Measurements from ENCODE around the gene FBLIM1. TPM values are rescaled to one million over a fixed set of nuclear protein-coding genes. Genes with fewer than 3 reads are reported as not detected.
A peak's percentile ranks its signal among the peaks of the same experiment; 100 is the strongest.
"Not testable (repeated sequence)": the region's sequence is repeated elsewhere in the genome, so short reads cannot be mapped to it uniquely, and the experiment has no call there.

Gene FBLIM1
- total and polyA plus RNA-seq, 5 donors: 83.6 to 112 (median 94.7) TPM

GRCh38 chr1:15825800-15826199 lies 67.2 kb downstream of the FBLIM1 start:
- Histone ChIP-seq H3K4me3 (ENCODE audit: low read length) (no peak overlapping the region), H3K27me3 (ENCODE audit: control insufficient read depth, insufficient read depth) (no peaks in the 10 kb centered on the region), H3K9me3 (ENCODE audit: control insufficient read depth, low read length) (no peaks in the 10 kb centered on the region), H3K27ac (ENCODE audit: low read length) (no peak overlapping the region), H3K4me1 (ENCODE audit: control insufficient read depth, insufficient read depth, low read length) (no peaks in the 10 kb centered on the region)
- no peak for DNase-seq
- no peak for ATAC-seq
- intact Hi-C loops (cut with DNase I): no loop called here

- intact Hi-C loops (cut with DNase I): no loop called here
- Histone ChIP-seq H3K27me3 (ENCODE audit: control insufficient read depth, insufficient read depth) (no peaks in the 10 kb centered on the region), H3K27ac (ENCODE audit: low read length) (no peak overlapping the region), H3K9me3 (ENCODE audit: control insufficient read depth, low read length) (no peaks in the 10 kb centered on the region), H3K4me1 (ENCODE audit: control insufficient read depth, insufficient read depth, low read length) (no peaks in the 10 kb centered on the region), H3K4me3 (ENCODE audit: low read length) (no peak overlapping the region)
- DNase-seq (no peak), ATAC-seq (no peak)
- whole genome bisulfite sequencing: 86% methylated on average over 6 of the region's 6 CpGs
Measured at GRCh38 chr1:15826810-15827507, 68.4 kb downstream of the FBLIM1 start.

DNA sequence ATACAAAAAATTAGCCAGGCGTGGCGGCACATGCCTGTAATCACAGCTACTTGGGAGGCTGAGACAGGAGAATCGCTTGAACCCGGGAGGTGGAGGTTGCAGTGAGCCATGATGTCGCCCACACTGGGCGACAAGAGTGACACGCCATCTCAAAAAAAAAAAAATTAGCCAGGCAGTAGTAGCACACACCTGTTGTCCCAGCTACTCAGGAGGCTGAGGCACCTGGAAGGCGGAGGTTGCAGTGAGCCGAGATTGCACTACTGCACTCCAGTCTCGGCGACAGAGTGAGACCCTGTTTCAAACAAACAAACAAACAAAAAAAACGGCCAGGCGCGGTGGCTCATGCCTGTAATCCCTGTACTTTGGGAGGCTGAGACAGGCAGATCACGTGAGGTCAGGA lies 69.0 kb downstream of the FBLIM1 start:
- H3K27me3 ChIP-seq (ENCODE audit: control insufficient read depth, insufficient read depth); H3K27ac ChIP-seq (ENCODE audit: low read length); H3K9me3 ChIP-seq (ENCODE audit: control insufficient read depth, low read length); intact Hi-C loops (cut with DNase I); DNase-seq; H3K4me1 ChIP-seq (ENCODE audit: control insufficient read depth, insufficient read depth, low read length); ATAC-seq; H3K4me3 ChIP-seq (ENCODE audit: low read length): not testable (repeated sequence)
- 97% methylated on average over 15 of the region's 15 CpGs for WGBS

- H3K9me3 ChIP-seq (ENCODE audit: control insufficient read depth, low read length); DNase-seq; H3K4me1 ChIP-seq (ENCODE audit: control insufficient read depth, insufficient read depth, low read length); ATAC-seq; H3K27me3 ChIP-seq (ENCODE audit: control insufficient read depth, insufficient read depth); intact Hi-C loops (cut with DNase I); H3K4me3 ChIP-seq (ENCODE audit: low read length); H3K27ac ChIP-seq (ENCODE audit: low read length): not testable (repeated sequence)
- WGBS: 85% methylated on average over 14 of the region's 14 CpGs
Measured at GRCh38 chr1:15828931-15829330, 70.3 kb downstream of the FBLIM1 start.

DNA sequence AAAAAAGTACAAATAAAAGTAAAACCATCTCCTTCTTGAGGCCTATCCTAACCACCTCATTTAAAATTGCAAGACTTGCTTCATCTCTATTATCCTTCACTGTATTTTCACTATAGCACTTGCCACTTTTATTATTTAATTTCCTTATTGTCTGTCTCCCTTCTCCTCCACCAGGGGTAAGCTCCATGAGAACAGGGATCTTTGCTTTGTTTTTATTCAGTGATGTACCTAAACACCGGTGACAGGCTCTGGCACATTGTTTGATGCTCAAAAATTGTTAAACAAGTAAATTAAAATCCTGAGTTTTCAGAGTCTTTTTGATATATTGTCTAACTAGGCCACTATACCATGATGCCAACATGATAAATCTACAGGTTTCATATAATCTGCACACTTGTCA lies 71.7 kb downstream of the FBLIM1 start:
- intact Hi-C loops (cut with DNase I): loop anchor here in 1 of 4 donors (10.0 kb wide), 1 partner anchor 55 kb away; no protein-coding TSS in a partner anchor
- Histone ChIP-seq H3K4me1 (ENCODE audit: control insufficient read depth, insufficient read depth, low read length) (peaks cover 2% of the 10 kb centered on the region), H3K27ac (ENCODE audit: low read length) (no peak overlapping the region), H3K9me3 (ENCODE audit: control insufficient read depth, low read length) (no peaks in the 10 kb centered on the region), H3K27me3 (ENCODE audit: control insufficient read depth, insufficient read depth) (no peaks in the 10 kb centered on the region), H3K4me3 (ENCODE audit: low read length) (no peak overlapping the region)
- ATAC-seq (no peak), DNase-seq (no peak)
- 85% methylated on average over 1 of the region's 1 CpG for WGBS

- Histone ChIP-seq H3K27ac (ENCODE audit: low read length) (peak overlapping the region; percentile 65), H3K4me1 (ENCODE audit: control insufficient read depth, insufficient read depth, low read length) (peaks cover 2% of the 10 kb centered on the region), H3K4me3 (ENCODE audit: low read length) (peak overlapping the region; percentile 77), H3K9me3 (ENCODE audit: control insufficient read depth, low read length) (no peaks in the 10 kb centered on the region), H3K27me3 (ENCODE audit: control insufficient read depth, insufficient read depth) (no peaks in the 10 kb centered on the region)
- intact Hi-C loops (cut with DNase I): loop anchor here in 1 of 4 donors (10.0 kb wide), 1 partner anchor 52 kb away; no protein-coding TSS in a partner anchor
- 53% methylated on average over 24 of the region's 24 CpGs for WGBS
- DNase-seq: peak; percentile 70 to 78 (median 78)
- no peak for ATAC-seq
Measured at GRCh38 chr1:15833069-15833679, 74.6 kb downstream of the FBLIM1 start.

DNA sequence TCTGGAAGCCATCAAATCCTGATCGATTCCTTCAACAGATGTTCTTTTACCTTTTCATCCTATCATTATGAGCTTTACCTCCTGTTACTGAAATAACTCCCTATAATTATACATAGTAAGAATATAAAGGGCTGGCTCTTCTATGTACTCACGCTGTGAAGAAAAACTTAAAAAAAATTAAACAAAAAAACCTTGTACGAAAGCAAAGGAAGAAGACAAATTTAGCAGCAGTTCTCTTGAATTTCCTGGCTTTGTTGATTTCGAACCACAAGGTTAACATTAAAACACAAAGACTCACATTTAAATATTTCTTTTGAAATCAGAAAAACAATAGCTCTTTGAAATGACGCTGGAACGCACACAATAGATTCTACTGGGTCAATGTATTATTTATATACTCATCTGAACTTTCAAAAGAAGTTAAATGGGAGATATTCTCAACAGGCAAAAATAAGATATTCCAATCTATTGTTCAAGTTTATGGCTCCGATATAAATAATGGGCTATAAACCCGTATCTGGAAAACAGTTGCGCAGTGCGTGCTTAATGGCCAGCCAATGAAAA lies 75.3 kb downstream of the FBLIM1 start:
- DNase-seq (no peak), ATAC-seq (no peak)
- Histone ChIP-seq H3K27ac (ENCODE audit: low read length) (peak overlapping the region; percentile 97), H3K4me1 (ENCODE audit: control insufficient read depth, insufficient read depth, low read length) (peaks cover 2% of the 10 kb centered on the region), H3K9me3 (ENCODE audit: control insufficient read depth, low read length) (no peaks in the 10 kb centered on the region), H3K27me3 (ENCODE audit: control insufficient read depth, insufficient read depth) (no peaks in the 10 kb centered on the region), H3K4me3 (ENCODE audit: low read length) (peak overlapping the region; percentile 77)
- 1% methylated on average over 10 of the region's 10 CpGs for WGBS
- intact Hi-C loops (cut with DNase I): loop anchor here in 1 of 4 donors (10.0 kb wide), 1 partner anchor 51 kb away; no protein-coding TSS in a partner anchor

DNA sequence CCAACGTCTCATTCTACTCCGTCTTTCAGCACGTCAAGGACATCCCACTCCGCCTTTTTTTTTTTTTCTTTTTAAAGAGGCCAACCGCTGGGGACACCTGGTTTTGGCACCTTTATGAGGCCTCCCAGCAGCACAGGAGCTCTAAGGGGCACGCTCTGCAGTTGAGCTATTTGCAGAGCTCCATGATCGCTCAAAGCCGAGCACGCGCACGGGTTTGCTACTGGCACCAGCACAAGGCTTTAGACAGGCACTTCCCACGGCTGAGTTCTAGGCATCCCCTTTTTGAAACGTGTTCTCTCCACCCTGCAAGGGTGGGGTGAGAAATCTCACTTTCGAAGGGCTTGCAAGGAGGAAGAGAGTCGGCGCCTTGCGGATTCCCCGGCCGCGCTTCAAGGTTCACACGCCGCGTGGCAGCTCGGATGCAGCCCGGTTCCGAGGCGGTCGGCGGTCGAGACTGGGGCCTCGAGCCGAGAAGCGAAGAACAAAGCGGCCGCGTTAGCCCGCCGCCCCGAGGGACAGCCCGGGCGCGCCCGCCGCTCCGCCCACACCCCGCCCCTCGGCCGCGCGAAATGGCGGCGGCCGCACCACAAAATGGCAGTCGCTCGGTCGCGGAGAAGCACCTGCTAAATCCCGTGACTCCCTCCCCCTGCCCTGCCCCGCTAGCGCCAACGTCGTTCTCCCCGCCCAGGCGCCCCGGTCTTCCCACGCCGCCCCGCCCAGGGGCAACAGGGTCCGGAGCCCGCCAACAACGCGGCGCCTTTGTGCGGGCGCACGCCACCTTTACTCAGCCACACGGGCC lies 76.0 kb downstream of the FBLIM1 start:
- Histone ChIP-seq H3K9me3 (ENCODE audit: control insufficient read depth, low read length) (no peaks in the 10 kb centered on the region), H3K27me3 (ENCODE audit: control insufficient read depth, insufficient read depth) (no peaks in the 10 kb centered on the region), H3K4me1 (ENCODE audit: control insufficient read depth, insufficient read depth, low read length) (peaks cover 2% of the 10 kb centered on the region), H3K27ac (ENCODE audit: low read length) (peak overlapping the region; percentile 97), H3K4me3 (ENCODE audit: low read length) (peak overlapping the region; percentile 77)
- DNase-seq (peak; percentile 89 to 96 (median 95)), ATAC-seq (peak; percentile 85 to 88)
- intact Hi-C loops (cut with DNase I): loop anchor here in 1 of 4 donors (10.0 kb wide), 1 partner anchor 50 kb away; no protein-coding TSS in a partner anchor
- WGBS: under 1% methylated on average over 77 of the region's 77 CpGs

GRCh38 chr1:15835205-15835740 lies 76.7 kb downstream of the FBLIM1 start:
- Histone ChIP-seq H3K27ac (ENCODE audit: low read length) (peak overlapping the region; percentile 97), H3K4me3 (ENCODE audit: low read length) (peak overlapping the region; percentile 77), H3K27me3 (ENCODE audit: control insufficient read depth, insufficient read depth) (no peaks in the 10 kb centered on the region), H3K9me3 (ENCODE audit: control insufficient read depth, low read length) (no peaks in the 10 kb centered on the region), H3K4me1 (ENCODE audit: control insufficient read depth, insufficient read depth, low read length) (peaks cover 2% of the 10 kb centered on the region)
- ATAC-seq: peak; percentile 33 to 45
- intact Hi-C loops (cut with DNase I): loop anchor here in 1 of 4 donors (10.0 kb wide), 1 partner anchor 50 kb away; no protein-coding TSS in a partner anchor
- no peak for DNase-seq
- under 1% methylated on average over 37 of the region's 37 CpGs for WGBS

- peak; percentile 91 for ATAC-seq
- 3% methylated on average over 66 of the region's 66 CpGs for WGBS
Measured at GRCh38 chr1:15835741-15836510, 77.3 kb downstream of the FBLIM1 start.

More at GRCh38 chr1:15835741-15836510, 77.3 kb downstream of the FBLIM1 start:
- Histone ChIP-seq H3K27me3 (ENCODE audit: control insufficient read depth, insufficient read depth) (no peaks in the 10 kb centered on the region), H3K9me3 (ENCODE audit: control insufficient read depth, low read length) (no peaks in the 10 kb centered on the region), H3K27ac (ENCODE audit: low read length) (peak overlapping the region; percentile 97), H3K4me1 (ENCODE audit: control insufficient read depth, insufficient read depth, low read length) (peaks cover 2% of the 10 kb centered on the region), H3K4me3 (ENCODE audit: low read length) (peak overlapping the region; percentile 77)
- peak; percentile 100 for DNase-seq
- intact Hi-C loops (cut with DNase I): loop anchor here in 1 of 4 donors (10.0 kb wide), 1 partner anchor 49 kb away; no protein-coding TSS in a partner anchor
